ENCODE measurements around the gene POU2F3.

POU2F3 gene

GRCh38 chr11:120326228-120326627, 86.3 kb downstream of the POU2F3 start:
- TF ChIP-seq FOXM1 (IDR thresholded peaks at IDR 0.05; ENCODE audit: borderline replicate concordance, low read depth) (no peak), YY1 (IDR thresholded peaks at IDR 0.05; ENCODE audit: low read depth) (no peak), CEBPB (IDR thresholded peaks at IDR 0.05) (no peak), TCF12 (IDR thresholded peaks at IDR 0.05; ENCODE audit: low read depth) (no peak), NFIC (IDR thresholded peaks at IDR 0.05) (no peak), ZBTB7A (IDR thresholded peaks at IDR 0.05; ENCODE audit: low read depth) (no peak), TEAD4 (IDR thresholded peaks at IDR 0.05) (no peak), EGR1 (IDR thresholded peaks at IDR 0.05) (no peak), EP300 (IDR thresholded peaks at IDR 0.05; ENCODE audit: borderline replicate concordance) (no peak), REST (IDR thresholded peaks at IDR 0.05; ENCODE audit: low read depth) (no peak), TAF1 (IDR thresholded peaks at IDR 0.05; ENCODE audit: low read depth) (no peak)
- TF ChIP-seq, protein P1, sequence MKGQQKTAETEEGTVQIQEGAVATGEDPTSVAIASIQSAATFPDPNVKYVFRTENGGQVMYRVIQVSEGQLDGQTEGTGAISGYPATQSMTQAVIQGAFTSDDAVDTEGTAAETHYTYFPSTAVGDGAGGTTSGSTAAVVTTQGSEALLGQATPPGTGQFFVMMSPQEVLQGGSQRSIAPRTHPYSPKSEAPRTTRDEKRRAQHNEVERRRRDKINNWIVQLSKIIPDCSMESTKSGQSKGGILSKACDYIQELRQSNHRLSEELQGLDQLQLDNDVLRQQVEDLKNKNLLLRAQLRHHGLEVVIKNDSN (IDR thresholded peaks at IDR 0.05) = no peak
- TF ChIP-seq, protein P2, sequence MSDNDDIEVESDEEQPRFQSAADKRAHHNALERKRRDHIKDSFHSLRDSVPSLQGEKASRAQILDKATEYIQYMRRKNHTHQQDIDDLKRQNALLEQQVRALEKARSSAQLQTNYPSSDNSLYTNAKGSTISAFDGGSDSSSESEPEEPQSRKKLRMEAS (IDR thresholded peaks at IDR 0.05) = no peak

GRCh38 chr11:120326845-120327281, 86.9 kb downstream of the POU2F3 start:
- TF ChIP-seq TCF12 (IDR thresholded peaks at IDR 0.05; ENCODE audit: low read depth) (no peak), CREB1 (IDR thresholded peaks at IDR 0.05; ENCODE audit: low read depth) (no peak), NFIC (IDR thresholded peaks at IDR 0.05) (no peak), YY1 (IDR thresholded peaks at IDR 0.05; ENCODE audit: low read depth) (no peak), RAD21 (IDR thresholded peaks at IDR 0.05; ENCODE audit: low read depth) (no peak), FOXM1 (IDR thresholded peaks at IDR 0.05; ENCODE audit: borderline replicate concordance, low read depth) (no peak), CEBPB (IDR thresholded peaks at IDR 0.05) (no peak), TAF1 (IDR thresholded peaks at IDR 0.05; ENCODE audit: low read depth) (no peak), EP300 (IDR thresholded peaks at IDR 0.05; ENCODE audit: borderline replicate concordance) (no peak), REST (IDR thresholded peaks at IDR 0.05; ENCODE audit: low read depth) (no peak), ZBTB7A (IDR thresholded peaks at IDR 0.05; ENCODE audit: low read depth) (no peak), TEAD4 (IDR thresholded peaks at IDR 0.05) (no peak), EGR1 (IDR thresholded peaks at IDR 0.05) (no peak)
- TF ChIP-seq, protein P2 (IDR thresholded peaks at IDR 0.05) = no peak
- TF ChIP-seq, protein P1 (IDR thresholded peaks at IDR 0.05) = no peak

- no peak for TF ChIP-seq TCF12 (IDR thresholded peaks at IDR 0.05; ENCODE audit: low read depth)
- TF ChIP-seq TAF1 (IDR thresholded peaks at IDR 0.05; ENCODE audit: low read depth) = no peak
- no peak for TF ChIP-seq REST (IDR thresholded peaks at IDR 0.05; ENCODE audit: low read depth)
- no peak for TF ChIP-seq CEBPB (IDR thresholded peaks at IDR 0.05)
- no peak for TF ChIP-seq EP300 (IDR thresholded peaks at IDR 0.05; ENCODE audit: borderline replicate concordance)
- TF ChIP-seq, protein P1 (IDR thresholded peaks at IDR 0.05) = no peak
- no peak for TF ChIP-seq EGR1 (IDR thresholded peaks at IDR 0.05)
- TF ChIP-seq RAD21 (IDR thresholded peaks at IDR 0.05; ENCODE audit: low read depth) = no peak
- TF ChIP-seq YY1 (IDR thresholded peaks at IDR 0.05; ENCODE audit: low read depth) = no peak
- TF ChIP-seq, protein P2 (IDR thresholded peaks at IDR 0.05) = no peak
- no peak for TF ChIP-seq CREB1 (IDR thresholded peaks at IDR 0.05; ENCODE audit: low read depth)
- TF ChIP-seq ZBTB7A (IDR thresholded peaks at IDR 0.05; ENCODE audit: low read depth) = no peak
- TF ChIP-seq NFIC (IDR thresholded peaks at IDR 0.05) = no peak
- TF ChIP-seq FOXM1 (IDR thresholded peaks at IDR 0.05; ENCODE audit: borderline replicate concordance, low read depth) = no peak
- no peak for TF ChIP-seq TEAD4 (IDR thresholded peaks at IDR 0.05)
These were observed 87.4 kb downstream of the POU2F3 start for GRCh38 chr11:120327311-120327710.
